Activated CD8-positive, alpha-beta T cell treated with anti-CD3 and anti-CD28 coated beads for 36 hours (primary cell): Measurements from ENCODE around the gene PPP1R26. TPM values are rescaled to one million over a fixed set of nuclear protein-coding genes. Genes with fewer than 3 reads are reported as not detected.

Experiments used
- ATAC-seq: fragments of 200-7000 bp; cut with Tn5 transposase; one replicate; pipeline ENCODE4 v1.10.0; 2021; ENCODE audit warnings: mild to moderate bottlenecking, moderate library complexity
- CTCF ChIA-PET: fragments of 350-600 bp; sonication (Branson Sonifier 250); formaldehyde crosslinking; loops from one replicate; lab custom pipeline; 2021; ENCODE audit warnings: antibody characterized with exemption; lab: Charles Lee
- POLR2A ChIA-PET: fragments of 350-600 bp; sonication (Branson Sonifier 250); formaldehyde crosslinking; loops from one replicate; lab custom pipeline; 2021; ENCODE audit warnings: antibody characterized with exemption; lab: Charles Lee
- DNase-seq: peaks from one replicate; pipeline ENCODE4 v3.0.0-alpha.2; 2020
- H3K27ac Mint-ChIP-seq: one replicate; pipeline ENCODE4 v1.8.0; 2021; ENCODE audit warnings: mild to moderate bottlenecking, mixed read lengths
- H3K27me3 Mint-ChIP-seq: one replicate; pipeline ENCODE4 v1.8.0; 2021; ENCODE audit warnings: mixed read lengths
- H3K36me3 Mint-ChIP-seq: one replicate; pipeline ENCODE4 v1.8.0; 2021; ENCODE audit warnings: low read depth, mixed read lengths
- H3K4me1 Mint-ChIP-seq: one replicate; pipeline ENCODE4 v1.8.0; 2021; ENCODE audit warnings: low read depth, mixed read lengths
- H3K4me3 Mint-ChIP-seq: one replicate; pipeline ENCODE4 v1.8.0; 2021; ENCODE audit warnings: mild to moderate bottlenecking, moderate library complexity, mixed read lengths
- H3K9me3 Mint-ChIP-seq: one replicate; pipeline ENCODE4 v1.8.0; 2021; ENCODE audit warnings: mixed read lengths
- CTCF ChIP-seq: fragments of 200-600 bp; IDR thresholded peaks from one replicate; pipeline ENCODE4 v1.8.0; 2022; ENCODE audit warnings: antibody characterized with exemption, mild to moderate bottlenecking
- intact Hi-C: fragments of 100-400 bp; cut with micrococcal nuclease; formaldehyde crosslinking; loops from one replicate; pipeline ENCODE4 v1.10.0; 2022
- total RNA-seq, 2 experiments: library from RNA; stranded (reverse); gene quantifications; one replicate each; pipeline ENCODE4 v1.2.3, GENCODE V29; 2021

Gene PPP1R26
- total RNA-seq, 2 experiments from 2014 or later, result 0.54 to 0.58 TPM

GRCh38 chr9:135522931-135523330 lies 43.3 kb downstream of the PPP1R26 start:
- DNase-seq, result no peak
- Mint-ChIP-seq H3K4me3 (no peak overlapping the region), H3K27ac (no peak overlapping the region), H3K36me3 (no peaks in the 10 kb centered on the region), H3K27me3 (peaks cover 9% of the 10 kb centered on the region), H3K9me3 (no peaks in the 10 kb centered on the region), H3K4me1 (no peaks in the 10 kb centered on the region)
- ChIA-PET CTCF (no interaction called here), POLR2A (no interaction called here)
- intact Hi-C loops, result no loop called here
- no peak for ATAC-seq
- no peak for TF ChIP-seq CTCF

- Mint-ChIP-seq H3K27ac (no peak overlapping the region), H3K27me3 (peaks cover 4% of the 10 kb centered on the region), H3K4me1 (no peaks in the 10 kb centered on the region), H3K36me3 (no peaks in the 10 kb centered on the region), H3K4me3 (no peak overlapping the region), H3K9me3 (no peaks in the 10 kb centered on the region)
- POLR2A ChIA-PET, result no interaction called here
- CTCF ChIA-PET, result no interaction called here
- no peak for ATAC-seq
- DNase-seq, result no peak
- intact Hi-C loops, result no loop called here
- TF ChIP-seq CTCF, result no peak
Measured at GRCh38 chr9:135523521-135524129, 44.0 kb downstream of the PPP1R26 start.

- no peak for TF ChIP-seq CTCF
- POLR2A ChIA-PET, result no interaction called here
- H3K36me3 Mint-ChIP-seq, result no peaks in the 10 kb centered on the region
- CTCF ChIA-PET, result no interaction called here
- no peak overlapping the region for H3K27ac Mint-ChIP-seq
- H3K4me1 Mint-ChIP-seq, result no peaks in the 10 kb centered on the region
- intact Hi-C loops, result no loop called here
- H3K4me3 Mint-ChIP-seq, result no peak overlapping the region
- peaks cover 3% of the 10 kb centered on the region for H3K27me3 Mint-ChIP-seq
- DNase-seq (no peak), ATAC-seq (no peak)
- H3K9me3 Mint-ChIP-seq, result no peaks in the 10 kb centered on the region
Measured at GRCh38 chr9:135524130-135524861, 44.7 kb downstream of the PPP1R26 start.

- TF ChIP-seq CTCF, result no peak
- CTCF ChIA-PET, result no interaction called here
- POLR2A ChIA-PET, result interaction anchor here (0.6 kb wide), 1 partner anchor 56 kb away, joined by 3 read pairs; no protein-coding TSS in a partner anchor
- H3K36me3 Mint-ChIP-seq, result no peaks in the 10 kb centered on the region
- peaks cover 2% of the 10 kb centered on the region for H3K27me3 Mint-ChIP-seq
- intact Hi-C loops, result no loop called here
- no peaks in the 10 kb centered on the region for H3K4me1 Mint-ChIP-seq
- no peak overlapping the region for H3K27ac Mint-ChIP-seq
- no peaks in the 10 kb centered on the region for H3K9me3 Mint-ChIP-seq
- ATAC-seq, result no peak
- H3K4me3 Mint-ChIP-seq, result no peak overlapping the region
- DNase-seq, result no peak
Measured at GRCh38 chr9:135525241-135526088, 45.9 kb downstream of the PPP1R26 start.
